GM19025 (cell line): ENCODE data around the gene RPS14.

ENCODE experiments used
- ATAC-seq: cut with Tn5 transposase; IDR thresholded peaks from one replicate; pipeline ENCODE4 v1.9.1; 2021; ENCODE audit warnings: mild to moderate bottlenecking, low read depth, moderate library complexity; ENCODE audit not compliant: unreplicated experiment

Gene RPS14

GRCh38 chr5:150402229-150402773, 47.2 kb downstream of the RPS14 start:
- no peak for ATAC-seq

- ATAC-seq = no peak
These were observed 47.9 kb downstream of the RPS14 start for GRCh38 chr5:150401376-150402228.

- ATAC-seq = no peak
These were observed 48.5 kb downstream of the RPS14 start for GRCh38 chr5:150401076-150401375.

- ATAC-seq = no peak
These were observed 49.0 kb downstream of the RPS14 start for GRCh38 chr5:150400316-150401075.

- ATAC-seq = no peak
These were observed 49.9 kb downstream of the RPS14 start for GRCh38 chr5:150399524-150400211.

- peak; percentile 51 for ATAC-seq
These were observed 50.6 kb downstream of the RPS14 start for GRCh38 chr5:150398722-150399523.

- no peak for ATAC-seq
These were observed 51.5 kb downstream of the RPS14 start for GRCh38 chr5:150397782-150398721.

DNA sequence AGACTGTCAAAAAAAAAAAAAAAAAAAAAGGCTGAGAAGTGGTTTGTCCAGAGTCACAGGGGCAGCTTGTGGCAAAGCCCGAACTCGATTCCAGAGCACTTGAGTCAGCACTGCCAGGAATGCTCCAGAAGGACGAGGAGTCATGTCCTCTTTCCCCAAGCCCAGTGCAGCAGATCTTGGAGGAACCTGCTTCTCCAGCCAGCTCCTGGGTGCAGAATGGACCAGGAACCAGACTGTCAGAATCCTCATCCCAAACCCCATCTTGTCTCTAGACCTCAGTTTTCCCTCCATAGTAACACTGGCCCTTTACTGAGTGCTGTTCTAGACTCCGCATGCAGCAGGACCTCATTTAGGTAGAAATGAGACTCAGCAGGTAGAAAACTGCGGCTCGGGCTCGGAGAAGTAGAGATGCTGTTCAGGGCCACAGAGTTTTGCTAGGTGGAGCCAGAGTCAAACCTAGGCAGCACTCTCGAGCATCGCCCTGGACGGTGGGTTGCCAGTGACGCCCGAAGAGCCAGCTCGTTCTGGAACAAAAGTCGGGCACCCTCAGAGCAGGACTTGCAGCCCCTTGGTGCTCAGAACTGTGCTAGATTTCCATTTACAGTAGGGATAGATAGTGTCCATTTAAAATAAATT, 52.3 kb downstream of the RPS14 start:
- no peak for ATAC-seq

DNA sequence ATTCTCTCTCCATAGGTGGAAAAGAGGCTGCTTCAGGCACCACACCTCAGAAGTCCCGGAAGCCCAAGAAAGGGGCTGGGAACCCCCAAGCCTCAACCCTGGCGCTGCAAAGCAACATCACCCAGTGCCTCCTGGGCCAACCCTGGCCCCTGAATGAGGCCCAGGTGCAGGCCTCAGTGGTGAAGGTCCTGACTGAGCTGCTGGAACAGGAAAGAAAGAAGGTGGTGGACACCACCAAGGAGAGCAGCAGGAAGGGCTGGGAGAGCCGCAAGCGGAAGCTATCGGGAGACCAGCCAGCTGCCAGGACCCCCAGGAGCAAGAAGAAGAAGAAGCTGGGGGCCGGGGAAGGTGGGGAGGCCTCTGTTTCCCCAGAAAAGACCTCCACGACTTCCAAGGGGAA, 53.3 kb downstream of the RPS14 start:
- no peak for ATAC-seq

GRCh38 chr5:150395688-150395975, 53.9 kb downstream of the RPS14 start:
- ATAC-seq = no peak

- no peak for ATAC-seq
These were observed 54.4 kb downstream of the RPS14 start for GRCh38 chr5:150394912-150395687.

DNA sequence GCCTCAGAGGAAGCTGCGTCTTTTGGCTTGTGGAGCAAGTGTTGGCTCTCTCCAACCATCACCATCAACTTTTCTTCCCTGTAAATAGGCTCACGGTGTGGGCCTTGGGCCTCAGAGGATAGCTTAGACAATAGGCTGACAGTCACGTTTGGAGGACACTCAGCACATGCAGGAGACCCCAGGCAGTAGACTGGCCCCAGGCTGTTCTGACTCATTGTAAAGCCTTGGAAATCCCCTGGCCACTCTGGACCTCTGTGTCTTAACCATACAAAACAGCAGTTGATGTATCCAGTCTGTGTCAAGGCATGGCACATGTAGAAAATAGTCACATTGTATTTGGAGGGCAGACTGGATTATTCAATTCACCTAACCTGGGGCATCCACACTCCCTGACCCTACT, 55.4 kb downstream of the RPS14 start:
- peak; percentile 48 for ATAC-seq

GRCh38 chr5:150393096-150393645, 56.4 kb downstream of the RPS14 start:
- ATAC-seq = no peak

DNA sequence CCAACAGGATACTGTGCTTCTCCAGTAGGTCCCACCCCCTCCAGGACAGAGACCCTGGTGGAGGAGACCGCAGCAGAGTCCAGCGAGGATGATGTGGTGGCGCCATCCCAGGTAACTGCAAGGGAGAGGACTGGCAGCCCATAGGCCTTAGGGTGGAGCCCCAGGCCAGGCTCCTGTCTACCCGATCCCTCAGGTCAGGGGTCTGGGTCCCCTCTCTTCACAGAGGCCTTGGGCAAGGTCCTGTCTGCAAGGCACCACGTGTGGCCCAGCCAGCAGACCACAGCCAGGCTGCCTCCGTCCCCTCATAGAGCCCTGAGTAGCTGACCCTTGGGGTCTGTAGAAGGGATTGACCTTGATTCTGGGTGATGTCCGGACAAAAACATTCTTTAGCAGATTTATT, 56.9 kb downstream of the RPS14 start:
- no peak for ATAC-seq
